Thyroid gland (tissue), 4 donors: ENCODE results near the gene FECH.

Experiments
- CTCF ChIP-seq, 6 experiments: fragments of 200-600 bp in 3 of 6; fragments of 450-650 bp in 3 of 6; sonication (generic) in 3 of 6; IDR thresholded peaks; one replicate each; pipeline ENCODE4 v1.5.1; 2016 to 2019; ENCODE audit warnings: antibody characterized with exemption in 6 of 6, mild to moderate bottlenecking in 2 of 6, inconsistent platforms in 1 of 6, moderate library complexity in 1 of 6
- POLR2A ChIP-seq, 2 donors: fragments of 450-650 bp; IDR thresholded peaks; one replicate each; pipeline ENCODE4 v1.6.1; 2017; ENCODE audit warnings: antibody characterized with exemption in 2 of 2, mild to moderate bottlenecking in 2 of 2, moderate library complexity in 1 of 2

GRCh38 chr18:57516056-57516455 lies 70.4 kb downstream of the FECH start:
- TF ChIP-seq CTCF (IDR thresholded peaks at IDR 0.05) (no peak), POLR2A (IDR thresholded peaks at IDR 0.05) (no peak)
